RCC 7860 (cell line): ENCODE results near the gene ADGB.
A peak's percentile ranks its signal among the peaks of the same experiment; 100 is the strongest.

Experiments
- DNase-seq: peaks from one replicate; pipeline ENCODE4 v3.0.0-alpha.2; 2015; ENCODE audit warnings: low spot score
- FAIRE-seq: peaks from 2 replicates; lab custom pipeline; 2012; peaks lifted over from hg19 to GRCh38; lab: Jason Lieb, UNC

Gene ADGB

DNA sequence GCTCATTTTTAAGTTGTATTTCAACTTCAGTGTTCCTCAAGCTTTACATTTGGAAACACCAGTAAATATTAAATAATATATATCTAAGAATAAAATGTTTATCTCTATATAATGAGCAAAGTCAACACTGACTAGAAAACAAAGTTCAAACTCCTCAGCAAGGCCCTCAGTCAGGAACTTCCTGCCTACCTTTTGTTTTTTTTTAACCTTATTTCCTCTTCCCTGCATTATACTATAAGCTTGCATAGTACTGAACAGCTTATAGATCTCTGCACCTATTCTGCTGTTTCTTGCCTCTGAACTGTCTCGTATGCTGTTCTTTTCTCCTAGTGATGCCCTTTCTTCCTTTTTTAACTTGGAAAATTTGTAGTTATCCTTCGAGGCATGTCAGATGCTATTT is 29.6 kb downstream of the ADGB start:
- DNase-seq (no peak), FAIRE-seq (no peak)

- FAIRE-seq: no peak
- no peak for DNase-seq
Measured at GRCh38 chr6:146634022-146634421, 35.2 kb downstream of the ADGB start.

DNA sequence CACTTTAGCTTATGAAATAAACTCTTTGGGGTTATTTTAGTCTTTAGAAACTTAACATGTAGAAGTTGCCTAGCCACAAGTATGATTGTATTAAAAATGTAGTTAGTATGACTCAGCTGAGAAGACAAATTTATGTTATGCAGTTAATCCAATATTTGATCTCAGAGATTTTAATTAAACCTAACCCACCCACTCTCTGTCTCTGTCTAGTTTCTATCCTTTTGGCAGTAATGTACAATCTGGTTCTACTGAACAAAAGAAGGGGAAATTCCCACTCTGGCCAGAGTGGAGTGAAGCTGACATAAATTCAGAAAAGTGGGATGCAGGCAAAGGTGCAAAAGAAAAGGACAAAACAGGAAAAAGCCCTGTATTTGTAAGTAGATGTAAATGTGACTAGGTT is 36.4 kb downstream of the ADGB start:
- no peak for FAIRE-seq
- no peak for DNase-seq

DNA sequence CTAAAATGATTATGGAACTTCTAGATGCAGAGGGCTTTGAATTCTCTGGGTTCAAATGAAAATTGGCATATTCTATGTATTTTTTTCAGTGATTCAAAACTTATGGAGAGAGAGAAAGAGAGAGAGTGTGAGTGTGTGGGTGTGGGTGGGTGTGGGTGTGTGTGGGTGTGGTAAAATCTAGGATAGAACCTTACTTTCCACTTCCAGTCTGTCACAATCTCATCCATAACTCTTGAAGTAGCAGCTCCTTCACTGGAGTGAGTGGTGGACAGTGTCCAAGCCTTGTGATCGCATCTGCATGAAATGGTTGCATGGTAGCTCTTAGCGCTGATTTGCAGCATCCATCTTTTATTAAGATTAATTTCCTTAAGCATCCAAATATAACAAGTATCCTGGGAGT is 37.7 kb downstream of the ADGB start:
- FAIRE-seq (no peak), DNase-seq (no peak)

GRCh38 chr6:146642921-146643320 is 44.1 kb downstream of the ADGB start:
- DNase-seq (no peak), FAIRE-seq (no peak)

GRCh38 chr6:146650799-146651481 is 52.2 kb downstream of the ADGB start:
- FAIRE-seq: no peak
- DNase-seq: no peak

DNA sequence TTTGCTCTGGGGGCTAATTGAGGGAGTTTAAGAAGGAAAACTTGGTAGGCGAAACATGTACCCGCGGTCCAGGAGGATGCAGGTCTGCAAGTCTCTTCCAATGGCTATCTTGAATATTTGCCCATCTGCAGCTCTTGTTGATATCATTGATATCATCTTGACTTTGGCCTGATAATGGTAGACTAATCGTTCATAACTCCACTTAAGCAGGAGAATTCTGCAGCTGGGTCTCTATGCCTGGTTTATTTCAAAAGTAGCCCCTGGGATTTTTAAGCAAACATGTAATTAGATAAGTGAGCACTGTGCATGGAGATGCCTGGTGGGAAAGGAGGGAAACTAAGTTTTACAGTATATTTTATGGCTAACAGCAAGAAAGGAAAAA is 52.7 kb downstream of the ADGB start:
- DNase-seq: no peak
- no peak for FAIRE-seq

- FAIRE-seq: no peak
- DNase-seq: no peak
Measured at GRCh38 chr6:146657432-146657831, 58.7 kb downstream of the ADGB start.

GRCh38 chr6:146664871-146665360 is 66.1 kb downstream of the ADGB start:
- no peak for DNase-seq
- no peak for FAIRE-seq

DNA sequence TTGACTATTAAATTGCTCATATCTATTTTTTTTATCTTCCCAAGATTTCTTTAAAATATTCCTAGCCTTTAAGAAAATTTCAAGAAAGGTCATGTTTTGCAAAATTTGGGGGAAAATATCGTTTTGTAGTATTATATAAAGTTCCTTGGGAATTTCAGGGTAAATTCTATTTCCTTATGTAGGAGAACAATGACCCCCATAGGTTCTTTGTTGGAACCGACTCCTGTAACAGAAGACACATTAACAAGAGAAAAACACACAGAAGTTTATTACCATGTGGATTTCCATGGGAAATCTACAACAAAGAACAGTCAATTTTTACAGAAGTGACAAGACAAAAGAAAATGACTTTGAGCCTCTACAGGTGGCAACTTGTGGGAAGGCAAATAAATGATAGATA is 68.1 kb downstream of the ADGB start:
- FAIRE-seq: no peak

GRCh38 chr6:146670161-146670560 is 71.4 kb downstream of the ADGB start:
- FAIRE-seq (no peak), DNase-seq (no peak)

More for the DNA sequence above, 68.1 kb downstream of the ADGB start:
- no peak for DNase-seq

DNA sequence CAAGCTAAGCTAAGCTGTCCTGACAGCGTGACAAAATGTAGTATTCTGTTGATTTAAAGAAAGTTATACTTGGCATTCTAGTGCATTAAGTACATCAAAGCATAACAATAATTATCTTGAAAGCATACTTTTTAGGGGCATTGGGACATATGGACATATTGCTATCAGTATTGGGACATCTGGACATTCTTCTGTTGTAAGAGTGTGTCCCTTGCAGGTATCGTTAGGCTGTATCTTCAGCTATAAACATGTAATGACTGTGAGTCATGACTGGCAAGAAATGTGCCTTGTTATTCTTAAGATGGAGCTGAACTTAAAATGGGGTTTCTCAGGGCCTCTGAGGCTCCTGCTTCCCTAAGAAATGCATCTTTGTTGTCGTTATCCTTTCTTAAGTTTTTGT is 74.3 kb downstream of the ADGB start:
- DNase-seq (no peak), FAIRE-seq (no peak)

DNA sequence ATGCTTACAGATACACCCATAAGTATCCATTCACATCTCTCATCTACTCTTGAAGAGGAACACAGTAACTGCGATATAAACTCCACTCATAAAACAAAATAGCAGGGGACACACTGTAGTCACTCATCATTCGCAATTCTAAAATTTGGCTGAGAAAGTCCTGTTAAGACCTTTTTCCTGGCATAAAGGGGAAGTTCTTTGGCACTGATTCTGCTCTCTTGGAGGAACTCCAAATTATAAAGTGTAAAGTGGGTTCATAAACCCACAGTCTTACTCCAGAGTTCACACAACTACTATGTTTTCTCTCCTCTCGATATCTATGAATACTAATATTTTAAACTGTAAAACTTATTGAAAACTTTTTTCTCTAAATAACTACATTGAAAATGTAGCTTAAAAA is 80.6 kb downstream of the ADGB start:
- DNase-seq (no peak), FAIRE-seq (no peak)

GRCh38 chr6:146682919-146683318 is 84.1 kb downstream of the ADGB start:
- FAIRE-seq (no peak), DNase-seq (no peak)

GRCh38 chr6:146689806-146690205 is 91.0 kb downstream of the ADGB start:
- no peak for FAIRE-seq
- no peak for DNase-seq

- FAIRE-seq: no peak
- no peak for DNase-seq
Measured at GRCh38 chr6:146693342-146693741, 94.6 kb downstream of the ADGB start.

DNA sequence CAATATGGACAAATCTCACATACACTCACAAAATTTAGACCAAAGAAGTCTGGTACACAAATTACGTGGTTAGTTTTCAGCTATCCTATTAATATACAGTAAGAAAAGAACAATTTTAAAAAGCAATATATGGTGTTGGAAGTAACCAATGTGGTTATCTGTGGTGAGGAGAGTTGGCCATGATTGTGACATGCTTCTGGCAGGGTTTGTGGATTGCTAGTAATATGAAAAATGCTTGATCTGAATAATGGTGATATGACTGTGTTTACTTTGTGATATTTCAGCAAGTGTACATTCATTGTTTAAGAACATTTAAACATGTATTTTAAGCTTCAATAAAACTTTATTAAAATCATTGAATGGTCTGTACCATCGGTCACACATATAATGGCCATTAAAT is 99.1 kb downstream of the ADGB start:
- DNase-seq (no peak), FAIRE-seq (no peak)

DNA sequence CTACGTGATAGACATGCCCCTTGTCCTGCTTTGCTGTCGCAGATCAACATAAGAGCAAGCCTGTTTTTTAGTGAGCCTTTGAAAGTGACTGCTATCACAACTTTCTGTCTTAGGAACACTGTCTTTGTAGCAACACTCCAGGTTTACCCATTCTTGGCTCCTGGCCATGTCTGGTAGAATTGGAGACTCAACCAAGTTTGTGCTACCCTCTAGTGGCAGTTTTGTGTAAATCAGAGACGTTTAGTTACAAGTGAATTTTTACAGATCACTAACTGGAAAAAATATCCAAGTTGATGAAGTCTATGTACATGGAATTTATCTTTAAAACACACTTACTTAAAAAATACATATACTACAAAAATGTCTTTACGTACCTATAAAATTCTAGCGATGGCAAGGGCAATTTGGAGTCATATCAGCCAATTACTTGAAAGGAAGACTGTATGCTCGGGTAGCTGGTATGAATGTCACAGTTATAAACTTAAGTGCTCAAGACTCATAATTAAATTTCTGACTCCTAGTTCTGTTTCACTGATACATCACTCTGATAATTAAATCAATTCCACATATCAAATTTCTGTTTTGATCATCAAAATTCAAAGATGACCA is 101.4 kb downstream of the ADGB start:
- peak; percentile 69 for FAIRE-seq
- DNase-seq: peak; percentile 54

- no peak for DNase-seq
- no peak for FAIRE-seq
Measured at GRCh38 chr6:146701632-146702031, 102.9 kb downstream of the ADGB start.

DNA sequence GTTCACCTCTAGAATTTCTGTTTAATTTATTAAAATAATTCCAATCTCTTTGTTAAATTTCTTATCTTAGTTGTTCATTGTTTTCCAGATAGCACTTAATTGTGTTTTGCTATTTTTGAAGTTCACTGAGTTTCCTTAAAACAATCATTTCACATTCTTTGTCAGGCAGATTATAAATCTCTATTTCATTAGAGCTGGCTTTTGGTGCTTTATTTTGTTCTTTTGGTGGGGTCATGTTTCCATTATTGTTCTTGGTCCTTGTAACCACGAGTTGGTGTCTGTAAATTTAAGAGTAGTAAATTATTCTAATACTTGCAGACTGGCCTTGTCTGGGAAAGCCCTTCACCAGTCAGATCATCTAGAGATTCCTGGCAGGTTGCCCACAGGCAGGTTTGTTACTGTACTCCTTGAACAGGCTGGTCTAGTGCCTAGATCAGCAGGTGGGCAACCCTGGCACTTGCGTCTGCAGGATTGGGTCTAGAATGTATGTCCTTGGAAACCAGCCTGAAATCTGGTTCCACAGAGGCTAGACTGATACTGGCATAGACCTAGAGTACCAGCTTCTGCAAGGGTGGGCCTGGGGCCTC is 110.4 kb downstream of the ADGB start:
- DNase-seq (no peak), FAIRE-seq (no peak)

- DNase-seq (no peak), FAIRE-seq (no peak)
Measured at GRCh38 chr6:146719387-146719786, 120.6 kb downstream of the ADGB start.

DNA sequence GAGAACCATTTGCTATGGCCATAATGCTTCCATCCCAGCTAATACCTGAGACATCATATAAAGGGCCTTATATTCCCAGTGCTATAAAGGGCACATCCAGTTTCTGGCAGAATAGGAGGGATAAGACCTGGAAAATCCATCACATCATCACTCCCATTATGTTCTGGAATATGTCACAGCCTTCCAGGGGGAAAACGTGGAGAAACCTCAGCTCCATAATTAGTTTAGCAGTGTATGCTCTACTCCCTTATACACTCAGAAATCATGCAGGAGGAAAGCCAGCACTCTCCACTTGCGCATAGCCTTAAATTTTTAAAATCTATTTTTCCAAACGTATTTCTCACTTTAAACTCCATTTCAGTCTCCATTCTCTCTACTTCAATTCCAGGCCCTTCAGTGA is 140.9 kb downstream of the ADGB start:
- FAIRE-seq (no peak), DNase-seq (no peak)
